ENCODE measurements around the gene KRTAP3-3. TPM values are rescaled to one million over a fixed set of nuclear protein-coding genes. Genes with fewer than 3 reads are reported as not detected.

The KRTAP3-3 gene
- total and polyA plus RNA-seq, 2 donors (not counting 1 experiment from before 2014, with no cell fraction given): not detected

- Histone ChIP-seq H3K9me3 (ENCODE audit: control insufficient read depth, insufficient read depth, low read depth, low read length) (no peaks in the 10 kb centered on the region), H4K20me1 (ENCODE audit: control insufficient read depth, extremely low read depth, insufficient read depth, low read length) (no peaks in the 10 kb centered on the region), H3K4me2 (ENCODE audit: extremely low read depth, insufficient read depth, low read length) (no peak within 1 kb of the TSS), H3K27ac (ENCODE audit: insufficient read depth, low read length) (no peak within 1 kb of the TSS), H3K36me3 (ENCODE audit: control insufficient read depth, insufficient read depth, low read length) (no peaks in the 10 kb centered on the region), H3K27me3 (ENCODE audit: control insufficient read depth, insufficient read depth, low read length) (no peaks in the 10 kb centered on the region), H2AFZ (ENCODE audit: low read length) (no peak within 1 kb of the TSS), H3K4me3 (replicated peaks in 1 of 4; ENCODE audit: control extremely low read depth in 1 of 4, insufficient read depth in 1 of 4, low read depth in 3 of 4, low read length in 4 of 4) (no peak within 1 kb of the TSS), H3K9ac (ENCODE audit: insufficient read depth, low read length) (no peak within 1 kb of the TSS), H3K4me1 (ENCODE audit: control insufficient read depth, extremely low read depth, insufficient read depth, low read length) (peaks cover 6% of the 10 kb centered on the region), H3K79me2 (ENCODE audit: control insufficient read depth, insufficient read depth, low read length) (no peaks in the 10 kb centered on the region)
- DNase-seq (ENCODE audit: low read depth in 2 of 2): no peak
- TF ChIP-seq, protein P1, sequence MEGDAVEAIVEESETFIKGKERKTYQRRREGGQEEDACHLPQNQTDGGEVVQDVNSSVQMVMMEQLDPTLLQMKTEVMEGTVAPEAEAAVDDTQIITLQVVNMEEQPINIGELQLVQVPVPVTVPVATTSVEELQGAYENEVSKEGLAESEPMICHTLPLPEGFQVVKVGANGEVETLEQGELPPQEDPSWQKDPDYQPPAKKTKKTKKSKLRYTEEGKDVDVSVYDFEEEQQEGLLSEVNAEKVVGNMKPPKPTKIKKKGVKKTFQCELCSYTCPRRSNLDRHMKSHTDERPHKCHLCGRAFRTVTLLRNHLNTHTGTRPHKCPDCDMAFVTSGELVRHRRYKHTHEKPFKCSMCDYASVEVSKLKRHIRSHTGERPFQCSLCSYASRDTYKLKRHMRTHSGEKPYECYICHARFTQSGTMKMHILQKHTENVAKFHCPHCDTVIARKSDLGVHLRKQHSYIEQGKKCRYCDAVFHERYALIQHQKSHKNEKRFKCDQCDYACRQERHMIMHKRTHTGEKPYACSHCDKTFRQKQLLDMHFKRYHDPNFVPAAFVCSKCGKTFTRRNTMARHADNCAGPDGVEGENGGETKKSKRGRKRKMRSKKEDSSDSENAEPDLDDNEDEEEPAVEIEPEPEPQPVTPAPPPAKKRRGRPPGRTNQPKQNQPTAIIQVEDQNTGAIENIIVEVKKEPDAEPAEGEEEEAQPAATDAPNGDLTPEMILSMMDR (conservative IDR thresholded peaks at IDR 0.05 in 1 of 2, IDR thresholded peaks at IDR 0.05 in 1 of 2; ENCODE audit: low read depth in 1 of 2, low read length in 2 of 2): no peak
These were observed 9.7 kb downstream of the KRTAP3-3 start, which contains the start of gene KRT40 for GRCh38 chr17:40984226-40984625. TSS of gene KRT40 (minus strand) at chr17:40984326. CDS start at chr17:40984273, 53 bp downstream.

DNA sequence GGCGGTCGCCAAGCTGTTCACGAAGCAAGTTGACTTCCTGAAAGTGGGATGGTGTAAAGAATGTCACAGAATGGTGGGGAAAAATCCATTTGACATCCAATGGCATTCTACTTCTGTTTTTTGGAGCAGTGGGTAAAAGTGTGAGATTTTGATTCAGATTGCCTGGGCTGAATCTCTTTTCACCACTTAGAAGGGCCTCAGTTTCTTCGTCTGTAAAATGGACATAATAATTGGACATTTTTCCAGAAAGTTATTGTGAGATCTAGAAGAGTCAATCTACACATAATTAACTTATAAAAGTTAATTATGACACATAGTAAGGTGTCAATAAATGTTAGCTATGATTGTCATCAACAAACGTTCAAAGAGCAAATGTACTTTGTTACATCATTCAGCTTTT is 12.8 kb downstream of the KRTAP3-3 start:
- Histone ChIP-seq H2AFZ (ENCODE audit: low read length) (peak overlapping the region; percentile 77), H3K27me3 (ENCODE audit: control insufficient read depth, insufficient read depth, low read length) (no peaks in the 10 kb centered on the region), H3K36me3 (ENCODE audit: control insufficient read depth, insufficient read depth, low read length) (no peaks in the 10 kb centered on the region), H3K27ac (ENCODE audit: insufficient read depth, low read length) (no peak overlapping the region), H4K20me1 (ENCODE audit: control insufficient read depth, extremely low read depth, insufficient read depth, low read length) (no peaks in the 10 kb centered on the region), H3K4me1 (ENCODE audit: control insufficient read depth, extremely low read depth, insufficient read depth, low read length) (peaks cover 6% of the 10 kb centered on the region), H3K9ac (ENCODE audit: insufficient read depth, low read length) (no peak overlapping the region), H3K79me2 (ENCODE audit: control insufficient read depth, insufficient read depth, low read length) (no peaks in the 10 kb centered on the region), H3K4me3 (replicated peaks in 1 of 4; ENCODE audit: control extremely low read depth in 1 of 4, insufficient read depth in 1 of 4, low read depth in 3 of 4, low read length in 4 of 4) (peak overlapping the region in 1 of 4 experiments; percentile 15), H3K4me2 (ENCODE audit: extremely low read depth, insufficient read depth, low read length) (peak overlapping the region; percentile 69), H3K9me3 (ENCODE audit: control insufficient read depth, insufficient read depth, low read depth, low read length) (no peaks in the 10 kb centered on the region)
- TF ChIP-seq, protein P1 (conservative IDR thresholded peaks at IDR 0.05 in 1 of 2, IDR thresholded peaks at IDR 0.05 in 1 of 2; ENCODE audit: low read depth in 1 of 2, low read length in 2 of 2): no peak
- no peak for TF ChIP-seq EZH2 (IDR thresholded peaks at IDR 0.05; ENCODE audit: low read length, missing control alignments)
- no peak for DNase-seq (ENCODE audit: low read depth in 2 of 2)

DNA sequence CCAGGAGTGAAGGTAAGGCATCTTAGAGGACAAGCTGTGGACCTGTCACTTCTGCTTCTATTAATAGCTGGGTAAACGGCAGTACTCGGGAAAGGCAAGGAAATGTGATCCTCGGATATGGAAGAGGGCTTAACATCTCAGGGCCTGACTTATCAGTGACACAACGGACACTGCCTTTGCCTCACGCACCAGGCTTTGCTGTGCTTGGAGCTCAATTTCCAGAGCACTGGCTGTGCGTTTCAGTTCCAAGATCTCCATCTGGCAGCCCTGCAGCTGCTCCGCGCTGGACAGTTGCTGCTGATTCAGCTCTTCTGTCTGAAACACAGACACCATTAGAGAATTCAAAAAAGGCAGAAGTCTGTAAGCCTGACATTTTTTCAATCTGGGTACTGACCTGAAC is 13.4 kb downstream of the KRTAP3-3 start:
- H3K27me3 ChIP-seq (ENCODE audit: control insufficient read depth, insufficient read depth, low read length): no peaks in the 10 kb centered on the region
- H4K20me1 ChIP-seq (ENCODE audit: control insufficient read depth, extremely low read depth, insufficient read depth, low read length): no peaks in the 10 kb centered on the region
- H3K36me3 ChIP-seq (ENCODE audit: control insufficient read depth, insufficient read depth, low read length): no peaks in the 10 kb centered on the region
- peak overlapping the region; percentile 69 for H3K4me2 ChIP-seq (ENCODE audit: extremely low read depth, insufficient read depth, low read length)
- peaks cover 6% of the 10 kb centered on the region for H3K4me1 ChIP-seq (ENCODE audit: control insufficient read depth, extremely low read depth, insufficient read depth, low read length)
- TF ChIP-seq, protein P1 (conservative IDR thresholded peaks at IDR 0.05 in 1 of 2, IDR thresholded peaks at IDR 0.05 in 1 of 2; ENCODE audit: low read depth in 1 of 2, low read length in 2 of 2): no peak
- TF ChIP-seq EZH2 (IDR thresholded peaks at IDR 0.05; ENCODE audit: low read length, missing control alignments): no peak
- no peaks in the 10 kb centered on the region for H3K79me2 ChIP-seq (ENCODE audit: control insufficient read depth, insufficient read depth, low read length)
- peak overlapping the region in 1 of 4 experiments; percentile 15 for H3K4me3 ChIP-seq (replicated peaks in 1 of 4; ENCODE audit: control extremely low read depth in 1 of 4, insufficient read depth in 1 of 4, low read depth in 3 of 4, low read length in 4 of 4)
- DNase-seq (ENCODE audit: low read depth in 2 of 2): peak in 1 of 2 donors; percentile 53
- H2AFZ ChIP-seq (ENCODE audit: low read length): peak overlapping the region; percentile 84
- no peak overlapping the region for H3K27ac ChIP-seq (ENCODE audit: insufficient read depth, low read length)
- H3K9ac ChIP-seq (ENCODE audit: insufficient read depth, low read length): no peak overlapping the region
- no peaks in the 10 kb centered on the region for H3K9me3 ChIP-seq (ENCODE audit: control insufficient read depth, insufficient read depth, low read depth, low read length)

Measured in fibroblast of lung (primary cell).